Osteocyte (in vitro differentiated cells): ENCODE results near the gene LIAS. TPM values are rescaled to one million over a fixed set of nuclear protein-coding genes. Genes with fewer than 3 reads are reported as not detected.

Experiments
- DNase-seq: peaks from one replicate; pipeline ENCODE4 v3.0.0; 2021; ENCODE audit warnings: mixed read lengths; ENCODE audit not compliant: unreplicated experiment; ENCODE audit errors: extremely low spot score
- H3K27ac Mint-ChIP-seq: one replicate; pipeline ENCODE4 v1.8.0; 2021; ENCODE audit warnings: mild to moderate bottlenecking, mixed read lengths; ENCODE audit not compliant: unreplicated experiment
- H3K27me3 Mint-ChIP-seq: one replicate; pipeline ENCODE4 v1.8.0; 2021; ENCODE audit warnings: mixed read lengths; ENCODE audit not compliant: unreplicated experiment
- H3K36me3 Mint-ChIP-seq: one replicate; pipeline ENCODE4 v1.8.0; 2021; ENCODE audit warnings: mixed read lengths; ENCODE audit not compliant: unreplicated experiment
- H3K4me1 Mint-ChIP-seq: one replicate; pipeline ENCODE4 v1.8.0; 2021; ENCODE audit warnings: mixed read lengths; ENCODE audit not compliant: unreplicated experiment
- H3K4me3 Mint-ChIP-seq: one replicate; pipeline ENCODE4 v1.8.0; 2021; ENCODE audit warnings: mild to moderate bottlenecking, moderate library complexity, mixed read lengths; ENCODE audit not compliant: unreplicated experiment
- H3K9me3 Mint-ChIP-seq: one replicate; pipeline ENCODE4 v1.8.0; 2021; ENCODE audit warnings: mixed read lengths; ENCODE audit not compliant: unreplicated experiment
- CTCF ChIP-seq: fragments of 200-600 bp; sonication (generic); IDR thresholded peaks from 2 replicates; pipeline ENCODE4 v1.5.0; 2021; ENCODE audit warnings: antibody characterized with exemption, mild to moderate bottlenecking, moderate library complexity
- total RNA-seq: library from RNA; stranded (reverse); gene quantifications from 2 replicates; pipeline ENCODE4 v1.2.1, GENCODE V29; 2021

Gene LIAS
- total RNA-seq, 1 donor from 2014 or later = 10.9 TPM

- TF ChIP-seq CTCF = no peak
- peaks cover 10% of the 10 kb centered on the region for H3K27me3 Mint-ChIP-seq
- DNase-seq = no peak
- no peaks in the 10 kb centered on the region for H3K36me3 Mint-ChIP-seq
- H3K9me3 Mint-ChIP-seq = no peaks in the 10 kb centered on the region
- H3K27ac Mint-ChIP-seq = no peak overlapping the region
- no peaks in the 10 kb centered on the region for H3K4me1 Mint-ChIP-seq
- H3K4me3 Mint-ChIP-seq = no peak overlapping the region
Observed at GRCh38 chr4:39426728-39427127, 32.1 kb upstream of the LIAS start.

GRCh38 chr4:39427520-39428114 lies 31.2 kb upstream of the LIAS start:
- H3K4me1 Mint-ChIP-seq = no peaks in the 10 kb centered on the region
- no peak for TF ChIP-seq CTCF
- no peaks in the 10 kb centered on the region for H3K9me3 Mint-ChIP-seq
- DNase-seq = no peak
- no peak overlapping the region for H3K4me3 Mint-ChIP-seq
- H3K27ac Mint-ChIP-seq = no peak overlapping the region
- no peaks in the 10 kb centered on the region for H3K36me3 Mint-ChIP-seq
- peaks cover 10% of the 10 kb centered on the region for H3K27me3 Mint-ChIP-seq

- TF ChIP-seq CTCF = no peak
- no peaks in the 10 kb centered on the region for H3K9me3 Mint-ChIP-seq
- no peak overlapping the region for H3K27ac Mint-ChIP-seq
- H3K4me3 Mint-ChIP-seq = no peak overlapping the region
- no peaks in the 10 kb centered on the region for H3K36me3 Mint-ChIP-seq
- H3K27me3 Mint-ChIP-seq = peaks cover 10% of the 10 kb centered on the region
- no peak for DNase-seq
- no peaks in the 10 kb centered on the region for H3K4me1 Mint-ChIP-seq
Observed at GRCh38 chr4:39429476-39430334, 29.2 kb upstream of the LIAS start.

GRCh38 chr4:39433878-39434492 lies 24.9 kb upstream of the LIAS start:
- TF ChIP-seq CTCF = no peak
- H3K36me3 Mint-ChIP-seq = no peaks in the 10 kb centered on the region
- H3K27ac Mint-ChIP-seq = no peak overlapping the region
- H3K9me3 Mint-ChIP-seq = no peaks in the 10 kb centered on the region
- no peaks in the 10 kb centered on the region for H3K4me1 Mint-ChIP-seq
- no peak overlapping the region for H3K4me3 Mint-ChIP-seq
- no peak for DNase-seq
- peaks cover 32% of the 10 kb centered on the region for H3K27me3 Mint-ChIP-seq
